Breast epithelium (tissue), 3 donors: ENCODE measurements around the gene FBLL1.
"Not testable (repeated sequence)": the region's sequence is repeated elsewhere in the genome, so short reads cannot be mapped to it uniquely, and the experiment has no call there.

Experiments
- CTCF ChIP-seq, 3 donors: fragments of 450-650 bp; IDR thresholded peaks; one replicate each; pipeline ENCODE4 v1.5.1; 2016 to 2017; ENCODE audit warnings: antibody characterized with exemption in 3 of 3, mild to moderate bottlenecking in 3 of 3, moderate library complexity in 3 of 3
- POLR2AphosphoS5 ChIP-seq, 3 donors: sonication (generic); formaldehyde crosslinking; IDR thresholded peaks; one replicate each; pipeline ENCODE4 v1.6.1; 2017; ENCODE audit warnings: antibody characterized with exemption in 3 of 3

GRCh38 chr5:168574156-168574555, 45.1 kb downstream of the FBLL1 start:
- not testable (repeated sequence) for TF ChIP-seq CTCF, POLR2AphosphoS5 (IDR thresholded peaks at IDR 0.05)
